Measurements from ENCODE around the gene FAM168A. TPM values are rescaled to one million over a fixed set of nuclear protein-coding genes. Genes with fewer than 3 reads are reported as not detected.

FAM168A gene
- total and polyA plus RNA-seq, 7 donors: 5.3 to 28.6 (median 18.1) TPM

DNA sequence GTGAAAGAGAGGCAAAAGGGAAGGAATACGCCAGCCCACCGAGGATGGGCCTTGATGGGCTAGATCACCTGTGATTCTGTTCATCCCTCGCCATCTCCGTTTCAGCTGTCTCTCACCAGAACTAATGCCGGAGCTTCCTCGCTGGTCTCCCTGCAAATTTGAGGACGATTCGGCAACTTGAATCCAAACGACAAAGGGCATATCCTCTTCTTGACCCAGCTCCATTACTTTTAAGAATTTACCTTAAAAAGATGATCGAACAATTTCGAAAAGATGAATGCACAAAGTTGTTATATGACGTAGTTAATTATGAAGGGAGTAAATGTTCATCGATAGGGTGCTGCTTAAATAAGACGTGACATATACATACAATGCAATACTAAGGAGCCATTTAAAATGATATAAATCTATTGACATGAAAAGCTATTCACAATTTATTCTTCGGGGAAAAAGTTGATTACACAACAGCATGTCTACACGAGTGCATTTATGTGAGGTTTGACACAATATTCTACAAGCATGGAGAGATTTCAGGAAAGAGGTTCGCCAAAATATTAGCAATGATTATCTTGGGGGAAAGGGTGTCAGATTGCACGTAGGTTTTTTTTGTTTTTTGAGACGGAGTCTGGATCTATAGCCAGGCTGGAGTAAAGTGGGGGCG lies 937 bp upstream of the FAM168A start:
- Histone ChIP-seq H3K9me3 (no peaks in the 10 kb centered on the region), H3K27me3 (ENCODE audit: insufficient read depth in 3 of 3, low read length in 2 of 3) (no peaks in the 10 kb centered on the region), H3K36me3 (ENCODE audit: insufficient read depth in 1 of 2, low read depth in 1 of 2) (no peaks in the 10 kb centered on the region), H3K4me3 (peak overlapping the region; percentile 82), H3K27ac (peak overlapping the region; percentile 82), H3K4me1 (peaks cover 18% of the 10 kb centered on the region)
- DNase-seq (no peak), ATAC-seq (no peak)
- intact Hi-C loops (cut with DNase I): no loop called here
- WGBS, 3 donors: 21 to 25% (median 24%) methylated on average over 20 of the region's 20 CpGs
- TF ChIP-seq, protein P1, sequence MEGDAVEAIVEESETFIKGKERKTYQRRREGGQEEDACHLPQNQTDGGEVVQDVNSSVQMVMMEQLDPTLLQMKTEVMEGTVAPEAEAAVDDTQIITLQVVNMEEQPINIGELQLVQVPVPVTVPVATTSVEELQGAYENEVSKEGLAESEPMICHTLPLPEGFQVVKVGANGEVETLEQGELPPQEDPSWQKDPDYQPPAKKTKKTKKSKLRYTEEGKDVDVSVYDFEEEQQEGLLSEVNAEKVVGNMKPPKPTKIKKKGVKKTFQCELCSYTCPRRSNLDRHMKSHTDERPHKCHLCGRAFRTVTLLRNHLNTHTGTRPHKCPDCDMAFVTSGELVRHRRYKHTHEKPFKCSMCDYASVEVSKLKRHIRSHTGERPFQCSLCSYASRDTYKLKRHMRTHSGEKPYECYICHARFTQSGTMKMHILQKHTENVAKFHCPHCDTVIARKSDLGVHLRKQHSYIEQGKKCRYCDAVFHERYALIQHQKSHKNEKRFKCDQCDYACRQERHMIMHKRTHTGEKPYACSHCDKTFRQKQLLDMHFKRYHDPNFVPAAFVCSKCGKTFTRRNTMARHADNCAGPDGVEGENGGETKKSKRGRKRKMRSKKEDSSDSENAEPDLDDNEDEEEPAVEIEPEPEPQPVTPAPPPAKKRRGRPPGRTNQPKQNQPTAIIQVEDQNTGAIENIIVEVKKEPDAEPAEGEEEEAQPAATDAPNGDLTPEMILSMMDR (IDR thresholded peaks at IDR 0.05): no peak

DNA sequence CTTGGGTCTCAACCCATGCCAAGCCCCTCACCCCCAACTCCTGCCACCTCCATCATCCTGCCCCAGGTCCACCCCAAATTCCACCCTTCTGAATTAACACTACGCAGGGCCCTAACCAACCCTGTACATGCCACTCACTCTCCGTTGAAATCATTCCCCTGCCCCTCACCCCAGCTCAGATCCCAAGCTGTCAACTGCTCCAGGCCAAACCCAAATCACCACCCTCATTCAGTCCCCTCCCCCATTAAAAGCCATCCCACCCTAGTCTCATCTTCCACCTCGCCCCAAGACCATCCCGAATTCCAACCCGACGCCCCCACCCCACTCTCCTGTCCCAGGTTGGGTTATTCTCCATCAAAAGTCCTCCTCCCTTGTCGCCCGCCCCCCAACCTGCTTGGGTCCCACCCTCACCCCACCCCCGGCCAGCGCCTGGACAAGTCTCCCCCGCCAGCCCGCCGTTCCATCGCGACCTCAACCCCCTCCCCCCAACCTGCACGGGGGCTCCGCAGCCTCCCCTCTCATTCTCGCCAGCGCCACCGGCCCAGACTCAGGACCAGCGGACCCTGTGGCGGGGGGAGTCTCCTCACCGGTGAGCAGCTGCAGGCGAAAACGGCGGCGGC lies 466 bp downstream of the FAM168A start:
- Histone ChIP-seq H3K4me1 (peaks cover 18% of the 10 kb centered on the region), H3K27ac (peak overlapping the region; percentile 82), H3K9me3 (no peaks in the 10 kb centered on the region), H3K36me3 (ENCODE audit: insufficient read depth in 1 of 2, low read depth in 1 of 2) (no peaks in the 10 kb centered on the region), H3K4me3 (peak overlapping the region; percentile 82), H3K27me3 (ENCODE audit: insufficient read depth in 3 of 3, low read length in 2 of 3) (no peaks in the 10 kb centered on the region)
- 2 to 3% (median 2%) methylated on average over 20 to 27 of the region's 27 CpGs for whole genome bisulfite sequencing, 3 donors
- DNase-seq (no peak), ATAC-seq (no peak)
- intact Hi-C loops (cut with DNase I): no loop called here
- TF ChIP-seq, protein P1 (IDR thresholded peaks at IDR 0.05): no peak

- DNase-seq (no peak), ATAC-seq (no peak)
- no peak overlapping the region for H3K27ac ChIP-seq
- peak overlapping the region; percentile 82 for H3K4me3 ChIP-seq
- no peaks in the 10 kb centered on the region for H3K9me3 ChIP-seq
- no peaks in the 10 kb centered on the region for H3K36me3 ChIP-seq (ENCODE audit: insufficient read depth in 1 of 2, low read depth in 1 of 2)
- WGBS, 3 donors: 86 to 100% (median 92%) methylated on average over 2 of the region's 2 CpGs
- intact Hi-C loops (cut with DNase I): no loop called here
- TF ChIP-seq, protein P1 (IDR thresholded peaks at IDR 0.05): no peak
- peaks cover 17% of the 10 kb centered on the region for H3K4me1 ChIP-seq
- H3K27me3 ChIP-seq (ENCODE audit: insufficient read depth in 3 of 3, low read length in 2 of 3): no peaks in the 10 kb centered on the region
These were observed 1.4 kb downstream of the FAM168A start for GRCh38 chr11:73596547-73596946.

DNA sequence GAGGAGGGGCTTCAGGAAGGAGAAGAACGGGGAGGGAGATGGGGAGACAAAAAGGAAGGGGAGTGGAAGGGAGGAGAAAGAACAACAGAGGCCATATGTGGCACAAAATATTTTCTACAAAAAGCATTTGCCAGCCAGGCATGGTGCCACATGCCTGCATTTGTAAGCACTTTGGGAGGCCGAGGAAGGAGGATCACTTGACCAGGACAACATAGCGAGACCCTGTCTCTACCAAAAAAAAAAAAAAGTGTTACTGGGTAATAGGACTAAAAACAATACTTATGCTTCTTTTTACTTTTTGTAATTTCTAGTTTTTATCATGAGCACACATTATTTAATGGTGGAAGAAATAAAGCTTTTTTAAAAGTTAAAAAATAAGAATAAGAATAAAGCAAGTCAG lies 5.3 kb downstream of the FAM168A start:
- Histone ChIP-seq H3K9me3 (no peaks in the 10 kb centered on the region), H3K4me3 (no peak overlapping the region), H3K27me3 (ENCODE audit: insufficient read depth in 3 of 3, low read length in 2 of 3) (no peaks in the 10 kb centered on the region), H3K4me1 (peaks cover 15% of the 10 kb centered on the region), H3K27ac (no peak overlapping the region), H3K36me3 (ENCODE audit: insufficient read depth in 1 of 2, low read depth in 1 of 2) (no peaks in the 10 kb centered on the region)
- intact Hi-C loops (cut with DNase I): no loop called here
- DNase-seq: no peak
- ATAC-seq: no peak
- 92 to 94% (median 93%) methylated on average over 3 of the region's 3 CpGs for WGBS, 3 donors
- TF ChIP-seq, protein P1 (IDR thresholded peaks at IDR 0.05): no peak
